Ovary (tissue), 9 donors: Measurements from ENCODE around the gene OSTM1. TPM values are rescaled to one million over a fixed set of nuclear protein-coding genes. Genes with fewer than 3 reads are reported as not detected.
"Not testable (repeated sequence)": the region's sequence is repeated elsewhere in the genome, so short reads cannot be mapped to it uniquely, and the experiment has no call there.

Source experiments
- DNase-seq, 5 donors: peaks; one replicate each; pipeline ENCODE4 v3.0.0-alpha.2; 2019 to 2020
- H3K27ac ChIP-seq, 2 donors: fragments of 200-600 bp; one replicate each; pipeline versions ENCODE4 v1.5.1 to v1.8.0; 2019 to 2022
- H3K27me3 ChIP-seq: fragments of 200-600 bp; one replicate; pipeline ENCODE4 v1.8.0; 2022
- H3K36me3 ChIP-seq: fragments of 200-600 bp; sonication (generic); one replicate; pipeline ENCODE4 v1.5.1; 2019
- H3K4me1 ChIP-seq: one replicate; pipeline ENCODE4 v1.8.1; 2013; ENCODE audit warnings: mild to moderate bottlenecking, moderate library complexity; ENCODE audit not compliant: insufficient read depth
- H3K4me3 ChIP-seq: fragments of 200-600 bp; sonication (generic); one replicate; pipeline ENCODE4 v1.5.1; 2017
- H3K9me3 ChIP-seq, 2 donors: fragments of 200-600 bp in 1 of 2; sonication (generic) in 1 of 2; one replicate each; pipeline versions ENCODE4 v1.5.1 to v1.8.1; 2013 to 2019; ENCODE audit warnings: mild to moderate bottlenecking in 1 of 2, moderate library complexity in 1 of 2
- EP300 ChIP-seq: sonication (generic); formaldehyde crosslinking; IDR thresholded peaks from one replicate; pipeline ENCODE4 v1.6.1; 2017; ENCODE audit warnings: antibody characterized with exemption
- POLR2A ChIP-seq: fragments of 450-650 bp; IDR thresholded peaks from one replicate; pipeline ENCODE4 v1.6.1; 2017; ENCODE audit warnings: antibody characterized with exemption, mild to moderate bottlenecking, moderate library complexity
- WGBS, 3 donors: extraction: QIAGEN DNeasy Blood & Tissue Kit in 1 of 3; methylation state at CpG; one replicate each; pipeline versions ENCODE4 v1.1.5 to v1.1.7; 2013 to 2017; 5-methylcytosine and 5-hydroxymethylcytosine counted together
- intact Hi-C, 4 donors: fragments of 100-400 bp; cut with DNase I; formaldehyde crosslinking; loops; one replicate each; pipeline versions ENCODE4 v1.11.0 to v1.15.1; 2022 to 2023
- polyA plus RNA-seq, 2 donors: library from polyadenylated mRNA; stranded (reverse); fragments of 200-250 nt in 1 of 2; fragments of 350-450 nt in 1 of 2; fragmentation: Illumina TruSeq in 1 of 2; extraction: RNeasy Lipid Tissue Mini Kit (QIAGEN cat#74804) in 1 of 2; gene quantifications; one replicate each; pipeline ENCODE4 v1.2.3, GENCODE V29; 2013 to 2014
- total RNA-seq, 7 donors: library from RNA; depleted of rRNA in 2 of 7; stranded (reverse); fragments of >200 nt in 2 of 7; fragmentation: NEBNext Ultra II Directional in 3 of 7; extraction: Animal tissue kit (Norgen Biotek cat#: 25700) in 3 of 7; gene quantifications; one replicate each; pipeline versions ENCODE4 v1.1.0 to v1.2.4, GENCODE V29; 2016 to 2023
- TF ChIP-seq, protein P1 (sequence below), 3 donors: fragments of 450-650 bp in 2 of 3; fragments of 200-600 bp in 1 of 3; IDR thresholded peaks; one replicate each; pipeline versions ENCODE4 v1.5.1 to v1.8.0; 2016 to 2022; ENCODE audit warnings: antibody characterized with exemption in 3 of 3, mild to moderate bottlenecking in 1 of 3
- donor health status: DM: no; HTN: no; CAD: no; lungs with moderate emphysema.
- donor health status: DM: no; HTN: no; CAD: no.
- donor health status: Bipolar disorder and iron deficiency.
- donor health status: DM: yes; HTN: yes; CAD: no.
- donor health status: DM: no; HTN: no; CAD: no.
- donor health status: DM: yes; HTN: yes; CAD: no.

Gene OSTM1
- total and polyA plus RNA-seq, 9 donors = 10.9 to 55.5 (median 29.8) TPM

DNA sequence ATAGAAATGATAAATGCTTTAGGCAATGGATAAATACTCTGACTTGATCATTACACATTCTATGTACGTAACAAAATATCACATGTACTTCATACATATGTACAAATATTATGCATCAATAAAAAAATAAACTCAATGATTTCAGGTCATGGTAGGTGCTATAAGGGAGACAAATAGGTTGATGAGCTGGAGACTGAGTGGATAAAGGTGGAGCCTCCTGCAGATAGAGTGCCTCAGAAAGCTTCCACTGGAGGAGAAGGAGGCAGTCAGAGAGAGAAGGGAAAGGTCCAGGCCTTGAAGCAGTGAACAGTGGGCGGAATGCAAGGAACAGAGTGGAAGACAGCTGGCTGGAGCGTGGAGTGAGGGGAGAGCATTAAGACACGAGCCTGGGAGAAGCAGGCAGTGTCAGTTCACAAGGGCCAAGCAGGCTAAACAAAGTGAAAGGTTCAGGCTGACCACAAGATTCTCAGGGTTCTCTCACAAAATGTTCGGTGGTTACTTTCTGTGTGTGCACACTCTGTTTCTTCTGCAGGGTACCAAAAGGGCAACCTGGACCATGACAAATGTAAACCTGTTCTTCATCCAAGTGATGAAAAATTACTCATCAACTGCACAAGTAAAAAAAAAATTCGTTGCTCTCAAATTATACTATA, 60.6 kb downstream of the OSTM1 start:
- no peak overlapping the region for H3K27ac ChIP-seq
- intact Hi-C loops = no loop called here
- DNase-seq = no peak
- H3K27me3 ChIP-seq = no peaks in the 10 kb centered on the region
- H3K9me3 ChIP-seq = peaks cover 0 to 4% of the 10 kb centered on the region in 2 donors
- no peaks in the 10 kb centered on the region for H3K36me3 ChIP-seq
- H3K4me1 ChIP-seq = no peaks in the 10 kb centered on the region
- H3K4me3 ChIP-seq = no peak overlapping the region
- WGBS, 3 donors = 66 to 81% (median 67%) methylated on average over 6 of the region's 6 CpGs
- TF ChIP-seq, protein P1, sequence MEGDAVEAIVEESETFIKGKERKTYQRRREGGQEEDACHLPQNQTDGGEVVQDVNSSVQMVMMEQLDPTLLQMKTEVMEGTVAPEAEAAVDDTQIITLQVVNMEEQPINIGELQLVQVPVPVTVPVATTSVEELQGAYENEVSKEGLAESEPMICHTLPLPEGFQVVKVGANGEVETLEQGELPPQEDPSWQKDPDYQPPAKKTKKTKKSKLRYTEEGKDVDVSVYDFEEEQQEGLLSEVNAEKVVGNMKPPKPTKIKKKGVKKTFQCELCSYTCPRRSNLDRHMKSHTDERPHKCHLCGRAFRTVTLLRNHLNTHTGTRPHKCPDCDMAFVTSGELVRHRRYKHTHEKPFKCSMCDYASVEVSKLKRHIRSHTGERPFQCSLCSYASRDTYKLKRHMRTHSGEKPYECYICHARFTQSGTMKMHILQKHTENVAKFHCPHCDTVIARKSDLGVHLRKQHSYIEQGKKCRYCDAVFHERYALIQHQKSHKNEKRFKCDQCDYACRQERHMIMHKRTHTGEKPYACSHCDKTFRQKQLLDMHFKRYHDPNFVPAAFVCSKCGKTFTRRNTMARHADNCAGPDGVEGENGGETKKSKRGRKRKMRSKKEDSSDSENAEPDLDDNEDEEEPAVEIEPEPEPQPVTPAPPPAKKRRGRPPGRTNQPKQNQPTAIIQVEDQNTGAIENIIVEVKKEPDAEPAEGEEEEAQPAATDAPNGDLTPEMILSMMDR (IDR thresholded peaks at IDR 0.05) = no peak
- TF ChIP-seq POLR2A (no peak), EP300 (no peak)

DNA sequence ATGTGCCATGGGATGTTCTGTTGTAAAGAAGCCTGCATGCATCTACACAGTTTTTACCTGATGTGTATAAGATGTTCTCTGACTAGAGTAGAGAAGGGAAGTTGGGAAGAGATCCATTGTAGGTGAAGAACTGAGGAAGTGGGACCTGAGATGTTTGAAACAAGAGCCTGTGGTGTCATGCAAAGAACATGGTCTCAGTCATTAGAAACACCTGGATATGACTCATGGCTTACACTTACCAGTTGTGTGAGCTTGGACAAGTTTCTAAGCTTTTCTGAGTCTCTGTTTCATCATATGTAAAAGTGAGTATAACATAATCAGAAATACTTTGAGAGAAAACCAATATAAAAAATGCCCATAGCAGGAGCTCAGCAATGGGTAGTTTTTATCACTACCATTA, 64.6 kb downstream of the OSTM1 start:
- Histone ChIP-seq H3K4me3 (no peak overlapping the region), H3K27ac (no peak overlapping the region), H3K9me3 (peaks cover 0 to 4% of the 10 kb centered on the region in 2 donors), H3K36me3 (no peaks in the 10 kb centered on the region), H3K4me1 (no peaks in the 10 kb centered on the region), H3K27me3 (no peaks in the 10 kb centered on the region)
- no peak for DNase-seq
- TF ChIP-seq EP300 (no peak), POLR2A (no peak)
- TF ChIP-seq, protein P1 (IDR thresholded peaks at IDR 0.05) = no peak
- intact Hi-C loops = no loop called here

DNA sequence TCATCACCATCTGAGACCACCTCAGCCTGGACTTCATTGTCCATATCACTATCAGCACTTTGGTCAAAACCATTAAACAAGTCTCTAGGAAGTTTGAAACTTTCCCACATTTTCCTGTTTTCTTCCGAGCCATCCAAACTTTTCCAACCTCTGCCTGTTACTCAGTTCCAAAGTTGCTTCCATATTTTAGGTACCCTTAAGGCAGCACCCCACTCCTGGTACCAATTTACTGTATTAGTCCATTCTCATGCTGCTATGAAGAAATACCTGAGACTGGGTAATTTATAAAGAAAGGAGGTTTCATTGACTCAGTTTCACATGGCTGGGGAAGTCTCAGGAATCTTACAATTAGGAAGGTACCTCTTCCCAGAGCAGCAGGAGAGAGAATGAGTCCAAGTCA, 65.3 kb downstream of the OSTM1 start:
- H3K27ac ChIP-seq, intact Hi-C loops, H3K9me3 ChIP-seq, H3K4me1 ChIP-seq, DNase-seq, H3K36me3 ChIP-seq, H3K4me3 ChIP-seq, H3K27me3 ChIP-seq: not testable (repeated sequence)
- 87 to 95% (median 93%) methylated on average over 1 of the region's 1 CpG for WGBS, 3 donors

DNA sequence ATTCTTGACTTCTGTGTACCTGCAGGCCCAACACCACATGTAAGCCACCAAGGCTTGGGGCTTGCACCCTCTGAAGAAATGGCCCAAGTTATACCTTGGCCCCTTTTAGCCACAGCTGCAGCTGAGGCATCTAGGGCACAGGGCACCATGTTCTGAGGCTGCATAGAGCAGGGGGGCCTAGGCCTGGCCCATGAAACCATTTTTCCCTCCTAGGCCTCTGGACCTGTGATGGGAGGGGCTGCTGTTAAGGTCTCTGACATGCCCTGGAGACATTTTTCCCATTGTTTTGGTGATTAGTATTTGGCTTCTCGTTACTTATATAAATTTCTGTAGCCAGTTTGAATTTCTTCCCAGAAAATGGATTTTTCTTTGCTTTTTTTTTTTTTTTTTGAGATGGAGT, 66.2 kb downstream of the OSTM1 start:
- Histone ChIP-seq H3K4me1 (no peaks in the 10 kb centered on the region), H3K27me3 (no peaks in the 10 kb centered on the region), H3K9me3 (peaks cover 0 to 4% of the 10 kb centered on the region in 2 donors), H3K4me3 (no peak overlapping the region), H3K36me3 (no peaks in the 10 kb centered on the region), H3K27ac (no peak overlapping the region)
- no peak for TF ChIP-seq POLR2A
- TF ChIP-seq, protein P1 (IDR thresholded peaks at IDR 0.05) = no peak
- TF ChIP-seq EP300 = no peak
- no peak for DNase-seq
- intact Hi-C loops = no loop called here
- WGBS, 3 donors = 86 to 96% (median 91%) methylated on average over 1 of the region's 1 CpG

DNA sequence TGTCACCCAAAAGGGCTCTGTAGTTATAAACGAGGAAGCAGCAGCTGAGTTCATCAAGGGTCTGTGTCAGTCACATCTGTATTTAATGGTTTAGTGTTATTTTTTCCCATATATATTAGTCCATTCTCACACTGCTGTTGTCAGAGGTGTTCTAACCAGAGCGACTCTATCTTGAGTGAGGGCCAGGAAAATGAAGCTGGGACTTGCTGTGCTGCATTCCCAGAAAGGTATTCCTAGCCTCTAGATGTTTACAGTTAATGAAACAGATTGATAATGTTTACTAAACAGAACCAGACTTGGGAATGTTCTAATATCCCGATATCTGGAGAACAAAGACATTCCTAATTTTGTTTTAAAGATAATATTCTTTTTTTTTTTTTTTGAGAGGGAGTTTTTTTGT, 68.6 kb downstream of the OSTM1 start:
- Histone ChIP-seq H3K36me3 (no peaks in the 10 kb centered on the region), H3K27me3 (no peaks in the 10 kb centered on the region), H3K4me1 (no peaks in the 10 kb centered on the region), H3K9me3 (peaks cover 0 to 4% of the 10 kb centered on the region in 2 donors), H3K4me3 (no peak overlapping the region), H3K27ac (no peak overlapping the region)
- intact Hi-C loops = no loop called here
- 51 to 64% (median 62%) methylated on average over 3 of the region's 3 CpGs for WGBS, 3 donors
- TF ChIP-seq POLR2A (no peak), EP300 (no peak)
- TF ChIP-seq, protein P1 (IDR thresholded peaks at IDR 0.05) = no peak
- DNase-seq = no peak
